Stimulated activated naive CD8-positive, alpha-beta T cell treated with anti-CD3 and anti-CD28 coated beads, Interleukin-15, amount 100 ng/mL, for 72 hours (primary cell): Measurements from ENCODE around the gene DDX24.

ENCODE experiments used
- ATAC-seq: fragments of 150-1000 bp; cut with Tn5 transposase; 2 replicates; pipeline ENCODE4 v1.10.0; 2021; ENCODE audit warnings: mild to moderate bottlenecking, moderate library complexity
- DNase-seq, 2 donors: peaks; one replicate each; pipeline ENCODE4 v3.0.0; 2021 to 2022
- H3K27ac Mint-ChIP-seq, 2 donors: one replicate each; pipeline ENCODE4 v1.8.0; 2022; ENCODE audit warnings: mild to moderate bottlenecking in 2 of 2, mixed read lengths in 2 of 2, moderate library complexity in 2 of 2
- H3K27me3 Mint-ChIP-seq: one replicate; pipeline ENCODE4 v1.8.0; 2022; ENCODE audit warnings: mixed read lengths
- H3K4me1 Mint-ChIP-seq: one replicate; pipeline ENCODE4 v1.8.0; 2022; ENCODE audit warnings: mild to moderate bottlenecking, mixed read lengths
- H3K4me3 Mint-ChIP-seq, 2 donors: one replicate each; pipeline ENCODE4 v1.8.0; 2022; ENCODE audit warnings: mild to moderate bottlenecking in 2 of 2, mixed read lengths in 2 of 2, moderate library complexity in 1 of 2
- H3K9me3 Mint-ChIP-seq, 2 donors: one replicate each; pipeline ENCODE4 v1.8.0; 2022; ENCODE audit warnings: mixed read lengths in 2 of 2

DDX24 gene

DNA sequence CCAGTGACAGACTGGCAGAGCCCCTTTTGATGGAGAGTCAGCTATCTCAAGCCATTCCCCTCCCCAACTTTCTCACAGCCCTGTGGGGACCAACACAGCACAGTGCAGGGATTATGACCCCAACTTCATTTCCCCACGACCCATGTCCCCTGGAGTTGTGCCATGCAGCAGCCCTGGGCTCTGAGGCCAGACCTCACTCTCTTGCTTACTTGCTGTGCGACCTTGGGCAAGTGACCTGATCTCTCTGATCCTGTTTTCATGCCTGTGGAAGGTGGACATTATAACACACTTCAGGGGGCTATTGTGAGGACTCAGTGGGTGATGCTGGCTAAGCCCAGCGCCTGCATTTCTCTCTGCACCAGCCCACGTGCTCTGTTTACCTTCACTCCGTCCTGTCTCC is 40.8 kb downstream of the DDX24 start:
- no peak overlapping the region for H3K27ac Mint-ChIP-seq
- DNase-seq (no peak), ATAC-seq (no peak)
- H3K27me3 Mint-ChIP-seq = no peaks in the 10 kb centered on the region
- H3K4me3 Mint-ChIP-seq = no peak overlapping the region
- peaks cover 7% of the 10 kb centered on the region for H3K4me1 Mint-ChIP-seq
- no peaks in the 10 kb centered on the region for H3K9me3 Mint-ChIP-seq

DNA sequence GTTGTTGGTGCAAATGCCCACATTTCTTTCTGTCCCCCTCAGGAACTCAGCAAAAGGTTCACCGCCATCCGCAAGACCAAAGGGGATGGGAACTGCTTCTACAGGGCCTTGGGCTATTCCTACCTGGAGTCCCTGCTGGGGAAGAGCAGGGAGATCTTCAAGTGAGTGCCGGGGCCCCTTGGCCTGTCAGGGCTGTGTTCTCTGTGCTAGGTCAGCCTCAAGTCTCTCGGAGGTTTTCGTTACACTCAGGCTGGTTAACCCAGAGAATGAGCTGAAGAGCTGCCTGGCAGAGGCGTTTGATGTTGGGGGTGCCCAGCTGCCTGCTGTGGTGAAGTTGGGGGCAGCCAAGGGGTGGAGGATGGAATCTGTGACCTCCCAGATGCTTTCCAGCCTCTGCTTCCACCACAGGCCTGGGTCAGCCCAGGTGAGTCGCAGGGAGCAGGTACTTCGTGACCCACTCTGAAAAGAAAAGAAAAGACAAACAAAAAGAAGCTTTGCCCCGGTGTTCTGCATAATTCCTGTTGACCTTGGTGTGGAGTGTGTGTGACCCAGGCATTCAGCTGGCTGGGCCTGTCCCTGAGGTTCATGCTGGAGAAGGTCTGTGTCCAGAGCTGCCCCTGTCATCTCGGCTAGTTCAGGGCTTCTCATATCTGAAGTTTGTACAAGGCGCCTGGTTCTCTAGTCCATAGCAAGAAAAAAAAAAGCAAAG is 41.9 kb downstream of the DDX24 start:
- peaks cover 7% of the 10 kb centered on the region for H3K4me1 Mint-ChIP-seq
- no peak for DNase-seq
- H3K27ac Mint-ChIP-seq = peak overlapping the region in 1 of 2 donors; percentile 49

DNA sequence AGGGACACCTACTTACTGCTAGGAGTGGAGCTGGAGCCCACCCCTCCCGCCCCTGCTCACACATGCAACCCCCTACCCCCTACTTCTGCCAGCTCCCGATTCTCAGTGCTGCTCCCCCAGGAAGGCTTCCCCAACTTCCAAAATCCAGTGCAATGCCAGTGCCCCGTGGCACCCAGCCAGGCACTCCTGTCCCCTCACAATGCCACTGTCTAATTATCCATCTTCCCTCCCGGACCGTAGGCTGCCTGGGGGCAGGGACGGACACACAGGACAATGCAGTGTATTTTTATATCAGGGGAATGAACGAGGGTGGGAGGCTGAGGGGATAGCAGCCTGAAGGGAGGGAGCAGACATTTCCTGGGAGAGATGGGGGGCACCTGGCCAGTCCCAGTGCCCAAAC is 42.5 kb downstream of the DDX24 start:
- Mint-ChIP-seq H3K27me3 (no peaks in the 10 kb centered on the region), H3K4me1 (peaks cover 7% of the 10 kb centered on the region), H3K9me3 (no peaks in the 10 kb centered on the region), H3K4me3 (no peak overlapping the region), H3K27ac (no peak overlapping the region)
- DNase-seq (no peak), ATAC-seq (no peak)

More for the DNA sequence above, 41.9 kb downstream of the DDX24 start:
- ATAC-seq = no peak
- no peaks in the 10 kb centered on the region for H3K27me3 Mint-ChIP-seq
- no peaks in the 10 kb centered on the region for H3K9me3 Mint-ChIP-seq
- no peak overlapping the region for H3K4me3 Mint-ChIP-seq

DNA sequence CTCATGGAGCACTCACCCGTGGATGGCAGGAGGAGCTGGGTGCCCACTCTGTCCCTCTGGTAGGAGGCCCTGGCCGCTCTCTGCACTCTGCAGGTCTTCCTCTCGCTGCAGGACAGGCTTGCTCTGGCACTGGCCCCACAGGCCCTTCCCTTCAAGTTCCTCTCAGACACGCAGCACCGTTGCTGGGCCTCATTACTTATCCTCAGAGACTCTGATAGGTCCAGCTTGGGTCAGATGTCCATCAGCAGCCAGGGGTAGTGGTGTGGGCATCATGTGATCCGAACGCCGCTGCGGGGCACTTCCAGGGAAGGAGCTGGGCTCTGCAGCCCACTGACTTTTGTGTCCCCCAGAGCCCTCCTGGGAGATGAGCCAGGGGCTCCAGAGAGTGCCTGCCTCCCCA is 43.0 kb downstream of the DDX24 start:
- peaks cover 7% of the 10 kb centered on the region for H3K4me1 Mint-ChIP-seq
- H3K27me3 Mint-ChIP-seq = no peaks in the 10 kb centered on the region
- H3K27ac Mint-ChIP-seq = no peak overlapping the region
- no peak for ATAC-seq
- H3K4me3 Mint-ChIP-seq = no peak overlapping the region
- DNase-seq = no peak
- no peaks in the 10 kb centered on the region for H3K9me3 Mint-ChIP-seq

DNA sequence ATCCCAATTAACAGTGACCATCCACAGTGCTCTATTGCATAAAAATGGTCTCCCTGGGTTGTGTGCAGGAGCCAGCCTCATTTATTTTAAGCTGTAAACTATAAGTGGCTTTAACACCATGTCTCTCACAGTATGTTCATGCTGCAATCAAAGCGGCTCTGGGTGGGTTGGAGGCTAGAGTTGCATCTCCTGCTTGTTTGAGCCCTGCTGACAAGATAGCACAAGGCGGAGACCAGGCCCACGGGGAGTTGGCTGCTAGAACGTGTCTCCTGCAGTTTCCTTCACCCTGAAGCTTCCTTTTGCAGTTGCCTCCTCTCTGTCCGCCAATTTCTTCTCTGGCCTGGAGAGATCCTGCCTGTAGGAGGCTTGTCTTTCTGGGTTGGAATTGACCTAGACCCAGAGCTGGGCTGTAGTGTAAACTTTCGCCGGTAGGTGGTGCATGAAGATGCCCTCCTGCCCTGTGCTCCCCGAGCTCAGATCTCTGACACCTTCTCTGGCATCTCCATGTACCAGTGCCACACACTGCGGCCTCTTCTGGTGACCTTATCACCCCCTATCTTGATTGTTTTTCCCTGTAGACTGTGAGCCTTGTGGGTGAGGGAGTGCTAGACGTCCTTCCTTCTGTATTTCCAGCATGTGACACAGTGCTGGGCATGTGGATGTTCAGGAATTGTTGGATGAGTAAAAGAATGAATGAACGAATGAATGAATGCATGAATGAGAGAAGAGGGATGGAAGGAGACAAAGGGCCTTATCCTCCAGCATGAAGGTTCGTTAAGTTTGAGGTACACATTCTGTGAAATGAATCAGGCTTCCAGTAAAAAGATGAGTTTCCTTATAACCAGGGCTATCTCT is 44.5 kb downstream of the DDX24 start:
- no peak overlapping the region for H3K4me3 Mint-ChIP-seq
- no peaks in the 10 kb centered on the region for H3K27me3 Mint-ChIP-seq
- H3K9me3 Mint-ChIP-seq = no peaks in the 10 kb centered on the region
- H3K27ac Mint-ChIP-seq = no peak overlapping the region
- peak; percentile 96 for ATAC-seq
- peaks cover 7% of the 10 kb centered on the region for H3K4me1 Mint-ChIP-seq
- DNase-seq = peak; percentile 74 to 75

DNA sequence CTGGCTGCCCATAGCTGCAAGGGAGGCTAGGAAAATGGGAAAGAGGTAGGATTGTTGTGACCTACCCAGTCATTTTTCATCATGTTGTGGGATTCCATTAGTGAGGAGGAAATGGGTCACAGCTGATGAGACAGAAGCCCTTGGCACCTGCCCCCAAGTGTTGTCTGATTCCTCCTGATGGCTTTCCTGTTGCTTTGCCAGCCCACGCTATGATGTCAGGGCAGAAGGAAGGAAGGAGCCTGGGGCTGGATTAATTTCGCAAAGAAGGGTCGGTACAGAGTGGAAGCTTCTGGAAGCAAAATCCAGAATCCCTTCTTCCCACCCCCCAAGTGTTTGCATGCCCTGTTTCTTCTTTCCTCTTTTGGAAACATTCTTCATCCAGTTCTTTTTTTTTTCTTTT is 46.1 kb downstream of the DDX24 start:
- ATAC-seq (no peak), DNase-seq (no peak)
- no peaks in the 10 kb centered on the region for H3K9me3 Mint-ChIP-seq
- H3K27ac Mint-ChIP-seq = no peak overlapping the region
- no peak overlapping the region for H3K4me3 Mint-ChIP-seq
- peaks cover 7% of the 10 kb centered on the region for H3K4me1 Mint-ChIP-seq
- H3K27me3 Mint-ChIP-seq = no peaks in the 10 kb centered on the region

DNA sequence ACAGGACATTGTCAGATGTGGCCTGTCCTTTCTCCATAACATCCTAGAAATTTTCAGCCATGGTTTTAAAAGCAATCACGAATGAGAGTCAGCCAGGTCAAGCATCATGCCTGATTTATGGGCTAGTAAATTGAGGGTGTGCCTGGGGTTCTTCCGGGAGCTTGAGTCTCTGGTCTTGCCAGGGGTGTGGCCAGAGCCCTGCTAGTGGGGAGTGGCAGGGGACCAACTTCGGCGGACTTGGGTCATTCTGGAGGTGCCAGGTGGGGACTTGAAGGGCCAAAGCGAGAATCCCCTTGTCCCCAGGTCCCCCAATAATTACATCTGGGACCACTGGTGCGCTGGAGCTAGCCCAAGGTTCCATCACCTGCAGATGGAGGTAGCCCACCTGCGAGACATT is 49.1 kb downstream of the DDX24 start:
- H3K9me3 Mint-ChIP-seq = no peaks in the 10 kb centered on the region
- ATAC-seq (no peak), DNase-seq (no peak)
- H3K4me1 Mint-ChIP-seq = peaks cover 14% of the 10 kb centered on the region
- no peaks in the 10 kb centered on the region for H3K27me3 Mint-ChIP-seq
- no peak overlapping the region for H3K4me3 Mint-ChIP-seq
- no peak overlapping the region for H3K27ac Mint-ChIP-seq

DNA sequence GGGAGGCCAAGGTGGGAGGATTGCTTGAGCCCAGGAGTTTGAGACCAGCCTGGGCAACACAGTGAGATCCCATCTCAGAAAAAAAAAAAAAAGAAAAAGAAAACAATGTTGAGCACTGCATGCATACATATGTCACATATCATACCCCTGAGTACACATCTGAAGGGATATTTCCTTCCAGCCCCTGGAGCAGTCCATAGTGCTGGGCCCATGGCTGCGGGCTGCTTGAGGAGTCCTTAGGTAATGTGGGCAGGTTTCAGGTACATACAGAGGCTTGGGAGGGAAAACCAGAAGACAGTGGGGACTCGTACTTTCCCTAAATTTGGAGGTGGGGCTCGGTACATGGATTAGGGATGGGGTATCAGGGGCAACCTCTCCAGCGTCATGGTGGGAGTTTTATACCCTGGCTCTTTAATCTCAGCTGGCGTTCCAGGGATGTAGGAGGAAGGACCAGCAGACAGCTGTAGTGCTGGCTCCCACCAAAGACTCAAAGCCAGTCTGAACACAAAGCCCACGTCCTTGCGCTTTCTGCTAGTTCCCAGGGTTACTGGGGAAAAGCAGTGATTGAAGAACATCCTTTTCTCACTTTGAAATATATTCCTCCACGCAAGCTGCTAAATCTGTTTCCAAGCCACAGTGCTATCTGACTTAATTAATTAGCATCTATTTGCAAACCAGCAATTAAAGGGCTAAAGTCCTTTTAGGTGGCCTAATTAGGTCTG is 49.7 kb downstream of the DDX24 start:
- Mint-ChIP-seq H3K9me3 (no peaks in the 10 kb centered on the region), H3K4me1 (peaks cover 9% of the 10 kb centered on the region), H3K27ac (no peak overlapping the region), H3K4me3 (no peak overlapping the region), H3K27me3 (no peaks in the 10 kb centered on the region)
- ATAC-seq (no peak), DNase-seq (no peak)

DNA sequence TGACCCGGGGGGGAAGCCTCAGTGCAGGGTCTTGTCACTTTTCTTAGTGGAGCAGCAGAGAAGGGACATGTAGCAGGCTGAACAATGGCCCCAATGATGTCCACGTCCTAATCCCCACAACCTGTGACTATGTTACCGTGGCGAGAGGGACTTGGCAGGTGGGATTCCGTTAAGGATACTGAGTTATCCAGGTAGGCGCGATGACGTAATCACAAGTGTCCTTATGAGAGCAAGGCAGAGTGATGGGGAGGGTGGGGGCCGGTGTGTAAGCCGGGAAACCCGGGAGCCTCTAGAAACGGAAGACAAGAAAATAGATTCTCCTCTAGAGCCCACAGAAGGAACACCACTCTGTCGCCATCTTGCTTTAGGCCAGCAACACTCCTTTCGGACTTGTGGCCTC is 50.4 kb downstream of the DDX24 start:
- no peaks in the 10 kb centered on the region for H3K9me3 Mint-ChIP-seq
- no peak overlapping the region for H3K27ac Mint-ChIP-seq
- H3K4me1 Mint-ChIP-seq = peaks cover 14% of the 10 kb centered on the region
- no peak overlapping the region for H3K4me3 Mint-ChIP-seq
- ATAC-seq (no peak), DNase-seq (no peak)
- no peaks in the 10 kb centered on the region for H3K27me3 Mint-ChIP-seq

DNA sequence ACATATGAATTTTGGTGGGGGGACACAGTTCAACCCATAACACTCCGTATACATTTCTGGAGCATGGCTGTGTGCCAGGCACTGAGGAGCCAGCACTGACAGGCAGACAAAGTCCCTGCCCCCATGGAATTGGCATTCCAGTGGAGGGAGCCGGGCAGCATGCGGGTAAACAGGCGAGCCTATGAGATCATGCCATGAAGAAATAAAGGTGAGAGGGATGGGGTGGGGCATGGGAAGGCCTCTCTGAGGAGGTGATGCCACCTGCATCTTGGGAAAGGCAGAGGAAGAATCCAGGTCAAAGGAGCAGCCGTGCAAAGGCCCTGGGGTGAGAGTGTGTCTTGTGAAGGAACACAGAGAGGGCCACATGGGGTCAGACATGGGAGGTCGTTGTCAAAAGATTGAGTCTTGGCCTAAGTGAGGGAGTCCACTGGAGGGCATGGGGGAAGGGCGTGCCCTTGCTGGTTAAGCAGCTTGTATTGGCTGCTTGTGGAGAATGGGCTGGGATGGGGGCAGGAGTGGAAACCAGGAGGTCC is 51.3 kb downstream of the DDX24 start:
- Mint-ChIP-seq H3K27ac (no peak overlapping the region), H3K4me3 (no peak overlapping the region), H3K9me3 (no peaks in the 10 kb centered on the region), H3K27me3 (no peaks in the 10 kb centered on the region), H3K4me1 (peaks cover 14% of the 10 kb centered on the region)
- DNase-seq (no peak), ATAC-seq (no peak)

DNA sequence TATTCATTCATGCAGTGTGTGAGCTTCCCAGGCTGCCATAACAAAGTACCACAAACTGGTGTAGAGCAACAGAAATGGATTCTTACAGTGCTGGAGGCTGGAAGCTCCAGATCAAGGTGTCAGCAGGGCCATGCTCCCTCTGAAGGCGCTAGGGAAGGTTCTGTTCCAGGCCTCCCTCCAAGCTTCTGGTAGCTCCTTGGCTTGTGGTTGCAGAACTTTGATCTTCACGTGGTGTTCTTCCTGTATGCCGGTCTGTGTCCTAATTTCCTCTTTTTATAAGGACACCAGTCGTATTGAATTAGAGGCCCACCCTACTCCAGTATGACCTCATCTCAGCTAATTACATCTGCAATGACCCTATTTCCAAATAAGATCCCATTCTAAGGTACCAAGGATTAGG is 51.7 kb downstream of the DDX24 start:
- no peaks in the 10 kb centered on the region for H3K9me3 Mint-ChIP-seq
- ATAC-seq (no peak), DNase-seq (no peak)
- H3K4me3 Mint-ChIP-seq = no peak overlapping the region
- peaks cover 14% of the 10 kb centered on the region for H3K4me1 Mint-ChIP-seq
- no peak overlapping the region for H3K27ac Mint-ChIP-seq
- H3K27me3 Mint-ChIP-seq = no peaks in the 10 kb centered on the region

DNA sequence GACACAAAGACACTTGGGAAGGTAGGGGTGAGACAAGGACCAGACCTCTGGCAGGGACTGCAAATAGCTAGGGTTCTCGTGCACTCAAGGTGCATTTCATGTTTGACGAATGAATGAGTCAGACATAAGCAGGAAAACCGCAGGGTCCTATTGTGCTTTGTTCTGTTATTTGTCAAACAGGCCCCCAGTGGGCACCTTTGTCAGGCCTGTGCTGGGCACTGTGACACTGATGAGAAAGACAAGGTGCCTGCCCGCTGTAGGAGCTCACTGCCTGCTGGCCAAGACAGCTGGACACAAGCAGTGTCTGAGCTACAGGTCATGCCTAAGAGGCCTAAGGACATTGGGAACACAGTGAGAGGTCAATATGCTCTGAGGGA is 52.6 kb downstream of the DDX24 start:
- peaks cover 7% of the 10 kb centered on the region for H3K27me3 Mint-ChIP-seq
- H3K9me3 Mint-ChIP-seq = no peaks in the 10 kb centered on the region
- no peak overlapping the region for H3K4me3 Mint-ChIP-seq
- DNase-seq (no peak), ATAC-seq (no peak)
- peaks cover 14% of the 10 kb centered on the region for H3K4me1 Mint-ChIP-seq
- peak overlapping the region; percentile 1 to 82 for H3K27ac Mint-ChIP-seq

DNA sequence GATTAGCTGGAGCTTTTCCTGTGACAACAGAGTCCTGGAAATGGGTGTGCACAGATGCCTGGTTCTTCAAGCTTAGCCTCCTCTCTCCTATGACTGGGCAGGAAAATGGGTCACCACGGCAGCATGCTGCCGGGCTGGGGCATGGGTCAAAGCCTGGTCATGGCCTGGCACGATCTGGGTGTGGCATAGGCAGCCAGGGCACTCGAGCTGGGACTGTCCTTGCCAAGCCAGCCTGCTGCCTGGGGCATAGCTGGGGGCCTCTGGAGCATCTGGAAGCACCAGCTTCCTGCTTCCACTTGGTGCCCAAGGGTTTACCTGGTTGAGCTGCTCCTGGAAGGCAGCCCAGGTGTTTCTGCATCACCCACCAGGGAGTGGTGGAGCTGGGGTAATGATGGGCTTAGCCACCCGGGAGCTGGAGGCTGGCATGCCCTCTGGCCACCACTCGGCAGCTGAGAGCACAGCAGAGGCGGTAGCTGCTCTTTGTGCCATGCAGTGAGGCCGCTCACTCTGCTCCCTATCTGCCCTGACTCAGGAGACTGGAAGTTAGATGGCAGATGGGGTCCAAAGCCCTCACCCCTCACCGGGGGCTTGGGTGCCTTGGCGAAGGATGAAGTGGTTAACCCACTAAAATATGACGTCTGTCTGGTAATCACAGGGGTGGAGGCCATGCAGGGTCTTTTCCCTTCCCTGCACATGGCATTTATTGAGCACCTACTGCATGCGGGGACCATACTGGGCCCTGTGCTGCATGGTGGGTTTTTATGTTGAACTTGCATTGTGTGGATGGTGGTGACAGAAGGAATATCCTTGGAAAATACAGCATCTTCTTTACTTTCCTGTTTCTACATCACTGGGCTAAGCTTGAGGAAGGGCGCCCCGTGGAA is 53.2 kb downstream of the DDX24 start:
- ATAC-seq (no peak), DNase-seq (no peak)
- peak overlapping the region; percentile 13 to 39 for H3K4me3 Mint-ChIP-seq
- H3K27me3 Mint-ChIP-seq = peaks cover 13% of the 10 kb centered on the region
- H3K27ac Mint-ChIP-seq = peak overlapping the region in 1 of 2 donors; percentile 8
- peaks cover 18% of the 10 kb centered on the region for H3K4me1 Mint-ChIP-seq
- no peaks in the 10 kb centered on the region for H3K9me3 Mint-ChIP-seq

DNA sequence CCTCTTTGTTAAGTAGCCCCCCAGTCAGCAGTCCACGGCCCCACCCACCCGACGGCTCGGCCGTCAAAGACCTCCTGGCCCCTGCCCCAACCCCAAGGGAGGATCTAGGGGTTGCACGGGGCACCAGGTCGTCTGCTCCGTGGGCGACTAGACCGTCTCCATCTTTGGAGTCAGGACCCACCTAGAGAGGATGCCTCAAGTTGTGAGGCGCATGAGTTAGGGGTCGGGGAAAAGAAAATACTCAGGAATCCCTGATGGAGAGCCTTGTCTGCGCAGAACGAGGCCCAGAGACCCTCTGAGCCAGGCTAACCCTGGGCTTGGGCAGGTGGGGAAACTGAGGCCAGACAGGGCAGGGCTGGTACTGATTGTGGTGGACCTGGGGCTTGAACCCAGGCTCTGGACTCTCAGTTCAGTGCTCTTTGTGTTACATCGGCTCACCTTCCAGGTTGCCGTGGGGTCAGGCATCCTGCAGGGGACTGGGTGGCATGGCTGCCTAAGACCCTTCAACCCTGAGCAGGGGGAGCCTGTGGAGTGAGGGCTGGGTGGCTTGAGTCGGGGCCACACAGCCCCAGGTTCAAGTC is 54.0 kb downstream of the DDX24 start:
- H3K4me3 Mint-ChIP-seq = peak overlapping the region; percentile 13 to 65
- no peak for ATAC-seq
- peaks cover 16% of the 10 kb centered on the region for H3K27me3 Mint-ChIP-seq
- peak overlapping the region in 1 of 2 donors; percentile 51 for H3K27ac Mint-ChIP-seq
- no peaks in the 10 kb centered on the region for H3K9me3 Mint-ChIP-seq
- DNase-seq = no peak
- H3K4me1 Mint-ChIP-seq = peaks cover 27% of the 10 kb centered on the region
